HG03354 (cell line): Measurements from ENCODE around the gene TRAF3.
"Not testable (repeated sequence)": the region's sequence is repeated elsewhere in the genome, so short reads cannot be mapped to it uniquely, and the experiment has no call there.

Source experiments
- ATAC-seq: cut with Tn5 transposase; IDR thresholded peaks from one replicate; pipeline ENCODE4 v1.9.1; 2021; ENCODE audit warnings: mild to moderate bottlenecking; ENCODE audit not compliant: unreplicated experiment, poor library complexity, severe bottlenecking

TRAF3 gene

GRCh38 chr14:102750376-102750775 lies 26.9 kb upstream of the TRAF3 start:
- ATAC-seq, result no peak

DNA sequence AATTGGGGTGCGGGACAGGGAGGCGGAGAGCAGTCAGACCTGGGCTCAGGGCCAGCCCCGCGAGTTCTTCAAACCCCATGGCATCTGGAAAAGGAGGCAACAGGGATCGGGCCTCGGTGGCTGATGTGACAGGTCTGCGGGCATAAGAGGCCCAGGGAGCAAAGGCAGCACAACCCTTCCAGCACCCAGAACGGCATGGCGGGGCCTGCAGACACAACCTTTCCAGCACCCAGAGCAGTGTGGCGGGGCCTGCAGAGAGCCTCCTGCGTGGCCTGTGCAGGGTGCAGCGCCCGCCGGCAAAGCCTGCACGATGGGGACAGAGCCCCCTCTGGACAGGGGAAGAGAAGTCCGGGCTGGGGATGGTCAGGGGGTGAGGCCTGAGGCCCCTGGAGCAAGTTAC lies 26.2 kb upstream of the TRAF3 start:
- no peak for ATAC-seq

DNA sequence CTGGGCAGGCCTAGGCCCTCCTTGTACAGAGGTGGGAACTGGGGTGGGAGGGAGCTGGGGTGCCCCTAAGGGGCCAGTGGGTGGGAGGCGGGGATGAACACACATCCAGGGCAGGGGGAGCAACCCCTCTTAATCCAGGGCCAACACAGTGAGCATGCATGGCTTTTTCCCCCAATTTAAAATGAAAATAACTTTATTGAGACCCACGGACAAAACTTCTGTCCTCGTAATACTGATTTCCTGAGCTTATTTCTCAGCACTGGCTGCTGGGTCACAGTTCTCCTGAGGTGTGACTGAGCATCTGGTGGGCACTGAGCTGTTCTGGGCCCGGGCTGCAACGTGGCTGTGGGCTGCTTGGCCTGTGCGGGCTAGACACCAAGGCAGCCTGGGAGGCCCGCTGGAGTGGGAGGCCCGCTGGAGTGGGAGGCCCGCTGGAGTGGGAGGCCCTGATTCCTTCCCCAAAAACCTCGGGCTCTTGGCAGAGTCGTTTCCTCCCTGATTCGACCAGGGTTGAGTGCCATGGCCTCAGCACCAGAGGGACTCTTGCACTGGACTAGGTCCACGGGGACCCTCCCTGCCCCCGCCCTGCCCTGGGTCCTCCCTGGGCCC lies 24.9 kb upstream of the TRAF3 start:
- no peak for ATAC-seq

DNA sequence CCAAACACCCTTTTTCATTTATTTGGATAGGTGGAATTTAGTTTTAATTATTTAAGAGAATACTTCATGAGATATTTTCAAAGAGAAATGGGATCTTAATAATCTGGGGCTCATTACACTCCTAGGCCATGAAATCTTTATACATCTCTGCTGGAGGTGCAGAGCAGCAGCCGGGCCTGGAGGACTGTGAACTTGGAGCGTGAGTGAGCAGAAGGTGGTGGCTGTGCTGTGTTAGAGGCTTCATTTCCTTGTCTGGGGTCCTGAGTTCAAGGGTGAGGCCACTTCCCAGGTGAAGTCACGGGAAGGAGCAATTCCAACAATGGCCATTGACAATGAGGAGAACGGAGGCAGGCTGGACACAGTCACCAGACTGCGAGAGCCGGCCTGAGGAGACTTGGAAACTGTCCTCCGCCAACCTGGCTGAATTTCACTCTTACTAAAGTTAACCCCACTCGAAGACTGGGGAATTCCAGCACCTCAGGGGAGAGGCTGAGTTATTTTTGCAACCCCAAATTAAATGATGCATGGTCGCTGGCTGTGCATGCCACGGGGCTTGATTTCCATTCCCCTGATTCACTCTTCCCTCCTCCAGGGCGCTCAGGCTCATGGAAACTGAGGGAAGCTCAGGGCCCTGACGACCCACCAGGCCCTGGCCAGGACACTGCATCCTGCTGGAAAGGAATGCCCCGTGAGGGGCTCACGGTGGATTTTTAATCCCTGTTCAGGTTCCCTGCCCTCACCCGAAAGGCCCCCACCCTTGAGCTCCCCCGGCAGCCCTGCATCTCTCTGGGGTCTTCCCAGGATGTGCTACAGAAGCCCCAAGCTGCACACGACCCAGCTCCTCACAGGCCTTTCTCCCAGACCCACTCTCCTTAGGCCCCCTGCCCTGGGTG lies 22.6 kb upstream of the TRAF3 start:
- ATAC-seq, result no peak

- ATAC-seq, result no peak
Measured at GRCh38 chr14:102757646-102758045, 19.6 kb upstream of the TRAF3 start.

DNA sequence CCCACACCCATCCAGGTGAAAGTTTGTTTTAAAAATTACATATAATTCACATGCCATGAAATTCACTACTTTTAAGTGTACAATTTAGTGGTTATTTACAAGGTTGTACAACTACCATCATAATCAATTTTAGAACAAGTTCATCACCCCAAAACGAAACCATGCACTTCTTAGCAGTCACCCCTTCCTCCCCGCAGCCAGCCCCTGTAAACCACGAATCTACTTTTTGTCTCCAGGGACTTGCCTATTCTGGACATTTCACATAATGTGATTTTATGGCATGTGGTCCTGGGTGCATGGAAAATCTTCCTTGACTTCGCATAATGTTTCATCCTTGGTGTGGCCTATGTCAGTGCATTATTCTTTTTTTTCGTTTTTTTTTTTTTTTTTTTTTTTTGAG lies 19.2 kb upstream of the TRAF3 start:
- no peak for ATAC-seq

- ATAC-seq, result no peak
Measured at GRCh38 chr14:102759456-102760187, 17.6 kb upstream of the TRAF3 start.

DNA sequence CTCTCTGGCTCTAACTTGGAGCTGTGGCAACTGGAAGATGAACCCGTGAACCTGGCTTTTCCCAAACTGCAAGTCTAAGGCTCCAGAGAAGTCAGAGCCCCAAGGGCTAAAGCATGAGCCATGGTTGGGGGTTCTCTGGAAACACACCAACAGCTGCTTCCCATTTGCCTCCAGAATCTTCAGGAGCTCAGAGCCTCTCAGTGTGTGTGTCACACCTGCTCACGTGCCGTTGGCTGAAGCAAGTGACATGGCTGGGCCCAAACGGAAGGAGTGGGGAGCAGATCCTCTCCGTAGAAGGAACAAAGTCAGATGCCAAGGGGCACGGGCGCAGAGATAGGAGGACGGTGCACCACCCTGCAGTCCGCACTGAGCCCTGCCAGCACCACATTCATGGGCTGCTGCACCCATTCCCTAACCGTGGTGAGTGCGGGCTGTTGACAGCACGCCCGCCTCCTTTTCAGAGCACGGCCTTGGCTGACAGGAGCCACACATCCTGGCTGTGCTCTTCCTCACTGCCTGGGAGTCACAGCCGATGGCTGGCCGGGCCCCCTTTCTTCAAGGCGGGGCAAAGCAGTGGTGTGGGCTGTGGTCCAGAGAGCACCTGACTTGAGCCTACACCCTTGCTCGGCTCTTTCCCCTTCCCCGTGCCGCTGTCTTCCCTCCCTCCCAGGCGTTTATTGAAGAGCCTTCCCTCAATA lies 16.6 kb upstream of the TRAF3 start:
- no peak for ATAC-seq

DNA sequence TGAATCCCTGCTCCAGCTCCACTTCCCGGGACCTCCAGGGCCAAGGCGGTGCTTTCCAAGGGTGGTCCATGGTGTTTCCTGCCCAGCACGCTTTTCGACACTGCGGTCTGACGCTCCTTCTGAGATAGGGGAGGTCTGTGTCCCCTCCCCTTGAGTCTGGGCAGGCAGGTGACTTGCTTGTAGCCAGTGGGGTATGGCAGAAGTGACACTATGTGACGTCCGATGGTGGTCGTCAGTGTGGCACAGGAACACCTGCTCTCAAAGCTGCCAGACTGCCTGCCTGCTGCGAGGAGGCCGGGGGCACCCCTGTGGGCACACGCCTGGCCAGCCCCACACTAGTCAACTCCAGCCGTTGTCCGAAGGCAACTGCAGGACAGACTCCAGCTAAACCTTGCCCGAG lies 16.0 kb upstream of the TRAF3 start:
- ATAC-seq, result no peak

- peak; percentile 53 for ATAC-seq
Measured at GRCh38 chr14:102764220-102764671, 13.0 kb upstream of the TRAF3 start.

GRCh38 chr14:102765770-102766169 lies 11.5 kb upstream of the TRAF3 start:
- not testable (repeated sequence) for ATAC-seq

DNA sequence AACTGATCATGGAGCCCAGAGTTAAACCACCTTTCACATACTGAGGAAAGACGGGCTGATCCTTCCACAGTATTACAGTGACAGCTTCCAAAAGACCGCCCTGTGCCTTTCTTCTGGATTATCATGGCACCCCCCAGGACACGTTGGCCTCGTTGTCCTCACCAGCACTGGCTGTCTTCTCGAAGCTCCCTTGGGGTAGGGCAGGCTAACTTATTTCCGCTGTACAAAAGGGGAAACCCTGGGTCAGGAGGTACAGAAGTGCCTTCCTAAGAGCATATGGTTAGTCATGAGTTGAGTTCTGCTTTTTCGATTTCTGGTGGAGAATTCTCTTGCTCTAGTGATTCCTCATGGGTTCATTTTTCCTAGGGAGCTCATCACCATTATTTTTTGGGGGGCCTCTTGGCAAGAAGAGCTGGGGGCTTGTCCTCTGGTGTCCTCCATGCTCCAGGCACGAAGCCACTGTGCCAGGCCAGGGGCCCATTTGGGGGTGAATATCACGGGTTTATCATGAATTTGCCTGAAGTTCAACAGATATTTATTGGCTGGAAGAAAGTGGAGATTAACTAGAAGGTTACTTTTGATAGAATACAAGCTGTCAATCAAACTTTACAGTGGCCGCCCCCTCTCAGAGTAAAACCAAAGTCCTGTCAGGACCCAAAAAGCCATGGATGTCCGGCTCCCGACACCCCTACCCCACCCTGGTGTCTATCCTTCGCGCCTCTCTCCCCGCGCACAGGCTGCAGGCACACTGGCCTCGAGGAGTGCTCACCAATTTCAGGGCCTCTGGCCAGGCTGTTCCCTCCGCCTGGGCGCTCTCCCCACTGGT lies 8.8 kb upstream of the TRAF3 start:
- ATAC-seq, result peak; percentile 59

DNA sequence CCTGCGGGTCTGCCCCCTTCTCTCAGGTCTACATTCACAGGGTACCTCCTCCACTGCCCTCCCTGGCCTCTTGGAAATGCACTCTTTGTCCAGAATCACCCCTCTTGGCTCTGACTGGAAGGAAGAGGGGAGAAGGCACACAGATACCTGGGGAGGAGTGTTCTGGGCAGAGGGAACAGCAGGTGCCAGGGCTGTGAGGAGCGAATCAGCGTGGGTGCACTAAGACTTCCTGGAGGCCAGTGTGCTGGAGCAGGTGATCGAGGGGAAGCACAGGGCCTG lies 8.3 kb upstream of the TRAF3 start:
- no peak for ATAC-seq

GRCh38 chr14:102770147-102771123 lies 6.8 kb upstream of the TRAF3 start:
- no peak for ATAC-seq

DNA sequence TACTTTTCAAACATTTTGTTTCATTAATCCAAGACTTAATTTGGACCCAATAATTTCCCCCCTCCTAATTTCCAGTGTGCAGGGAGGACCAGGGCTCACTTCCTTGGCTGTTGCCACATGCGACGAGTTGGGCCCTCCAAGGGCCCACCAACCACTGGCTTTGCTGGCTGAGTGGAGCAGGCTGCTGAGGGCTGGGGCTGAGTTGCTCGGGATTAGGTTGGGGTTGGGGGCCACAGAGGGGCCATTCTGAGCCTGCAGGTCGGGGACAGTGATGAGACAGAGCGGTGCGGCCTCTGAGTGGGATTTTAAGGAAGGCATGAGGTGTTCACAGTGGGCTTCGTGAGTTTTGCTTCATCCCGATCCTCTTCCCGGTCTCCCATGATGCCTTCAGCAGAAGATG lies 6.1 kb upstream of the TRAF3 start:
- no peak for ATAC-seq

GRCh38 chr14:102772781-102773570 lies 4.3 kb upstream of the TRAF3 start:
- no peak for ATAC-seq

GRCh38 chr14:102774391-102775153 lies 2.7 kb upstream of the TRAF3 start:
- ATAC-seq, result peak; percentile 36
